Effector memory CD4-positive, alpha-beta T cell (primary cell): ENCODE results near the gene CR1.
"Not testable (repeated sequence)": the region's sequence is repeated elsewhere in the genome, so short reads cannot be mapped to it uniquely, and the experiment has no call there.

Experiments
- DNase-seq, 3 donors: peaks; one replicate each; pipeline ENCODE4 v3.0.0-alpha.2; 2020
- H3K27ac ChIP-seq: 2 replicates; pipeline ENCODE4 v1.7.0; 2013; ENCODE audit warnings: mild to moderate bottlenecking, low read length, moderate library complexity; ENCODE audit not compliant: insufficient read depth, poor library complexity, severe bottlenecking
- H3K27me3 ChIP-seq: replicated peaks from 2 replicates; pipeline ENCODE4 v1.7.0; 2013; ENCODE audit warnings: mild to moderate bottlenecking, low read length; ENCODE audit not compliant: insufficient read depth, control insufficient read depth, poor library complexity, severe bottlenecking
- H3K36me3 ChIP-seq: 2 replicates; pipeline ENCODE4 v1.7.0; 2013; ENCODE audit warnings: mild to moderate bottlenecking, low read length, moderate library complexity; ENCODE audit not compliant: control insufficient read depth, insufficient read depth
- H3K4me1 ChIP-seq: 2 replicates; pipeline ENCODE4 v1.7.0; 2013; ENCODE audit warnings: low read length, mild to moderate bottlenecking; ENCODE audit not compliant: control insufficient read depth, insufficient read depth, poor library complexity, severe bottlenecking
- H3K4me3 ChIP-seq: 2 replicates; pipeline ENCODE4 v1.7.0; 2013; ENCODE audit warnings: low read length, low read depth, mild to moderate bottlenecking; ENCODE audit not compliant: insufficient read depth, poor library complexity, severe bottlenecking
- H3K9me3 ChIP-seq: 2 replicates; pipeline ENCODE4 v1.7.0; 2013; ENCODE audit warnings: mild to moderate bottlenecking, low read length, moderate library complexity; ENCODE audit not compliant: control insufficient read depth

Gene CR1

GRCh38 chr1:207575381-207575780 is 79.4 kb downstream of the CR1 start:
- not testable (repeated sequence) for H3K4me1 ChIP-seq, DNase-seq, H3K4me3 ChIP-seq, H3K27ac ChIP-seq, H3K27me3 ChIP-seq, H3K36me3 ChIP-seq, H3K9me3 ChIP-seq

- Histone ChIP-seq H3K9me3 (no peaks in the 10 kb centered on the region), H3K4me1 (no peaks in the 10 kb centered on the region), H3K4me3 (no peak overlapping the region), H3K27me3 (no peaks in the 10 kb centered on the region), H3K27ac (no peak overlapping the region), H3K36me3 (no peaks in the 10 kb centered on the region)
- DNase-seq = no peak
Observed at GRCh38 chr1:207578796-207579435, 83.0 kb downstream of the CR1 start.

- H3K9me3 ChIP-seq = no peaks in the 10 kb centered on the region
- H3K36me3 ChIP-seq = no peaks in the 10 kb centered on the region
- no peak overlapping the region for H3K4me3 ChIP-seq
- DNase-seq = peak in 1 of 3 donors; percentile 3
- H3K4me1 ChIP-seq = no peaks in the 10 kb centered on the region
- H3K27me3 ChIP-seq = no peaks in the 10 kb centered on the region
- H3K27ac ChIP-seq = no peak overlapping the region
Observed at GRCh38 chr1:207579436-207579799, 83.5 kb downstream of the CR1 start.

- Histone ChIP-seq H3K27ac (no peak overlapping the region), H3K9me3 (no peaks in the 10 kb centered on the region), H3K27me3 (no peaks in the 10 kb centered on the region), H3K4me1 (no peaks in the 10 kb centered on the region), H3K36me3 (no peaks in the 10 kb centered on the region), H3K4me3 (no peak overlapping the region)
- DNase-seq = no peak
Observed at GRCh38 chr1:207581496-207582153, 85.7 kb downstream of the CR1 start.

- not testable (repeated sequence) for DNase-seq, H3K27ac ChIP-seq, H3K4me3 ChIP-seq, H3K4me1 ChIP-seq, H3K36me3 ChIP-seq, H3K9me3 ChIP-seq, H3K27me3 ChIP-seq
Observed at GRCh38 chr1:207589506-207589905, 93.5 kb downstream of the CR1 start.

- H3K36me3 ChIP-seq, H3K4me1 ChIP-seq: not testable (repeated sequence)
Observed at GRCh38 chr1:207591205-207591604, 95.2 kb downstream of the CR1 start.

GRCh38 chr1:207594095-207594494 is 98.1 kb downstream of the CR1 start:
- not testable (repeated sequence) for H3K4me3 ChIP-seq, H3K27me3 ChIP-seq, H3K4me1 ChIP-seq, H3K9me3 ChIP-seq, DNase-seq, H3K36me3 ChIP-seq, H3K27ac ChIP-seq

More at GRCh38 chr1:207591205-207591604, 95.2 kb downstream of the CR1 start:
- not testable (repeated sequence) for H3K9me3 ChIP-seq, H3K27ac ChIP-seq, DNase-seq, H3K27me3 ChIP-seq, H3K4me3 ChIP-seq

GRCh38 chr1:207603777-207604176 is 107.8 kb downstream of the CR1 start:
- H3K27me3 ChIP-seq = no peaks in the 10 kb centered on the region
- H3K36me3 ChIP-seq = no peaks in the 10 kb centered on the region
- no peaks in the 10 kb centered on the region for H3K4me1 ChIP-seq
- no peak overlapping the region for H3K27ac ChIP-seq
- H3K9me3 ChIP-seq = no peaks in the 10 kb centered on the region
- H3K4me3 ChIP-seq = no peak overlapping the region
- DNase-seq = no peak

GRCh38 chr1:207605444-207606361 is 109.7 kb downstream of the CR1 start:
- no peaks in the 10 kb centered on the region for H3K36me3 ChIP-seq
- no peaks in the 10 kb centered on the region for H3K27me3 ChIP-seq
- DNase-seq = no peak
- no peaks in the 10 kb centered on the region for H3K9me3 ChIP-seq
- no peak overlapping the region for H3K4me3 ChIP-seq
- no peaks in the 10 kb centered on the region for H3K4me1 ChIP-seq
- H3K27ac ChIP-seq = no peak overlapping the region

- H3K27me3 ChIP-seq = no peaks in the 10 kb centered on the region
- no peaks in the 10 kb centered on the region for H3K36me3 ChIP-seq
- H3K27ac ChIP-seq = no peak overlapping the region
- DNase-seq = no peak
- no peak overlapping the region for H3K4me3 ChIP-seq
- H3K9me3 ChIP-seq = no peaks in the 10 kb centered on the region
- H3K4me1 ChIP-seq = no peaks in the 10 kb centered on the region
Observed at GRCh38 chr1:207606362-207606755, 110.4 kb downstream of the CR1 start.
